ENCODE results near the gene KCNK4. TPM values are rescaled to one million over a fixed set of nuclear protein-coding genes. Genes with fewer than 3 reads are reported as not detected.

The KCNK4 gene
- total RNA-seq, 1 experiment from 2014 or later = 1.1 TPM

GRCh38 chr11:64278576-64279190 lies 12.4 kb upstream of the KCNK4 start:
- BruUV-seq (replicated peaks) = no TSS peak
- in situ Hi-C loops (cut with HindIII; ENCODE audit: low pct_unique_long_range_greater_than_20kb, low sequenced_read_pairs) = no loop called here
- no peaks in the 10 kb centered on the region for H3K9me3 ChIP-seq (ENCODE audit: control insufficient read depth, insufficient read depth, low read depth, low read length)
- ChIA-PET POLR2A (interaction anchor here (0.6 kb wide), 1 partner anchor 74 kb away, joined by 4 read pairs; no protein-coding TSS in a partner anchor), CTCF (no interaction called here)
- no peak overlapping the region for H3K27ac ChIP-seq (ENCODE audit: low read length)
- peaks cover 5% of the 10 kb centered on the region for H3K4me1 ChIP-seq (ENCODE audit: control insufficient read depth, insufficient read depth, low read length)
- intact Hi-C loops (cut with micrococcal nuclease; ENCODE audit: unreplicated experiment) = no loop called here
- TF ChIP-seq TCF7L2 (IDR thresholded peaks at IDR 0.05; ENCODE audit: low read depth, low read length) (no peak), POLR2AphosphoS5 (IDR thresholded peaks at IDR 0.05; ENCODE audit: low read depth, low read length) (no peak)
- ATAC-seq = no peak
- no peaks in the 10 kb centered on the region for H3K27me3 ChIP-seq (ENCODE audit: control insufficient read depth, insufficient read depth, low read length)
- DNase-seq (ENCODE audit: low read depth, low spot score) = no peak
- H3K4me3 ChIP-seq (ENCODE audit: low read depth in 2 of 2, low read length in 2 of 2) = no peak overlapping the region
- no peaks in the 10 kb centered on the region for H3K36me3 ChIP-seq (ENCODE audit: control insufficient read depth, insufficient read depth, low read length)

GRCh38 chr11:64281957-64282770 lies 8.9 kb upstream of the KCNK4 start:
- no TSS peak for BruUV-seq (replicated peaks)
- DNase-seq (ENCODE audit: low read depth, low spot score) (no peak), ATAC-seq (no peak)
- ChIA-PET CTCF (interaction anchor here (0.7 kb wide), 1 partner anchor 67 kb away, joined by 6 read pairs; no protein-coding TSS in a partner anchor), POLR2A (no interaction called here)
- intact Hi-C loops (cut with micrococcal nuclease; ENCODE audit: unreplicated experiment) = no loop called here
- no peak for TF ChIP-seq SIN3A (IDR thresholded peaks at IDR 0.05; ENCODE audit: borderline replicate concordance, insufficient read depth, low read depth, low read length)
- TF ChIP-seq TCF7L2 (IDR thresholded peaks at IDR 0.05; ENCODE audit: low read depth, low read length) = no peak
- TF ChIP-seq, protein P1, sequence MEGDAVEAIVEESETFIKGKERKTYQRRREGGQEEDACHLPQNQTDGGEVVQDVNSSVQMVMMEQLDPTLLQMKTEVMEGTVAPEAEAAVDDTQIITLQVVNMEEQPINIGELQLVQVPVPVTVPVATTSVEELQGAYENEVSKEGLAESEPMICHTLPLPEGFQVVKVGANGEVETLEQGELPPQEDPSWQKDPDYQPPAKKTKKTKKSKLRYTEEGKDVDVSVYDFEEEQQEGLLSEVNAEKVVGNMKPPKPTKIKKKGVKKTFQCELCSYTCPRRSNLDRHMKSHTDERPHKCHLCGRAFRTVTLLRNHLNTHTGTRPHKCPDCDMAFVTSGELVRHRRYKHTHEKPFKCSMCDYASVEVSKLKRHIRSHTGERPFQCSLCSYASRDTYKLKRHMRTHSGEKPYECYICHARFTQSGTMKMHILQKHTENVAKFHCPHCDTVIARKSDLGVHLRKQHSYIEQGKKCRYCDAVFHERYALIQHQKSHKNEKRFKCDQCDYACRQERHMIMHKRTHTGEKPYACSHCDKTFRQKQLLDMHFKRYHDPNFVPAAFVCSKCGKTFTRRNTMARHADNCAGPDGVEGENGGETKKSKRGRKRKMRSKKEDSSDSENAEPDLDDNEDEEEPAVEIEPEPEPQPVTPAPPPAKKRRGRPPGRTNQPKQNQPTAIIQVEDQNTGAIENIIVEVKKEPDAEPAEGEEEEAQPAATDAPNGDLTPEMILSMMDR (IDR thresholded peaks at IDR 0.05) = no peak
- TF ChIP-seq, protein P2, sequence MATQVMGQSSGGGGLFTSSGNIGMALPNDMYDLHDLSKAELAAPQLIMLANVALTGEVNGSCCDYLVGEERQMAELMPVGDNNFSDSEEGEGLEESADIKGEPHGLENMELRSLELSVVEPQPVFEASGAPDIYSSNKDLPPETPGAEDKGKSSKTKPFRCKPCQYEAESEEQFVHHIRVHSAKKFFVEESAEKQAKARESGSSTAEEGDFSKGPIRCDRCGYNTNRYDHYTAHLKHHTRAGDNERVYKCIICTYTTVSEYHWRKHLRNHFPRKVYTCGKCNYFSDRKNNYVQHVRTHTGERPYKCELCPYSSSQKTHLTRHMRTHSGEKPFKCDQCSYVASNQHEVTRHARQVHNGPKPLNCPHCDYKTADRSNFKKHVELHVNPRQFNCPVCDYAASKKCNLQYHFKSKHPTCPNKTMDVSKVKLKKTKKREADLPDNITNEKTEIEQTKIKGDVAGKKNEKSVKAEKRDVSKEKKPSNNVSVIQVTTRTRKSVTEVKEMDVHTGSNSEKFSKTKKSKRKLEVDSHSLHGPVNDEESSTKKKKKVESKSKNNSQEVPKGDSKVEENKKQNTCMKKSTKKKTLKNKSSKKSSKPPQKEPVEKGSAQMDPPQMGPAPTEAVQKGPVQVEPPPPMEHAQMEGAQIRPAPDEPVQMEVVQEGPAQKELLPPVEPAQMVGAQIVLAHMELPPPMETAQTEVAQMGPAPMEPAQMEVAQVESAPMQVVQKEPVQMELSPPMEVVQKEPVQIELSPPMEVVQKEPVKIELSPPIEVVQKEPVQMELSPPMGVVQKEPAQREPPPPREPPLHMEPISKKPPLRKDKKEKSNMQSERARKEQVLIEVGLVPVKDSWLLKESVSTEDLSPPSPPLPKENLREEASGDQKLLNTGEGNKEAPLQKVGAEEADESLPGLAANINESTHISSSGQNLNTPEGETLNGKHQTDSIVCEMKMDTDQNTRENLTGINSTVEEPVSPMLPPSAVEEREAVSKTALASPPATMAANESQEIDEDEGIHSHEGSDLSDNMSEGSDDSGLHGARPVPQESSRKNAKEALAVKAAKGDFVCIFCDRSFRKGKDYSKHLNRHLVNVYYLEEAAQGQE (IDR thresholded peaks at IDR 0.05; ENCODE audit: insufficient read depth in 1 of 2, low read depth in 2 of 2, low read length in 1 of 2) = no peak
- no peak for TF ChIP-seq POLR2AphosphoS5 (IDR thresholded peaks at IDR 0.05; ENCODE audit: low read depth, low read length)
- Histone ChIP-seq H3K27me3 (ENCODE audit: control insufficient read depth, insufficient read depth, low read length) (no peaks in the 10 kb centered on the region), H3K27ac (ENCODE audit: low read length) (no peak overlapping the region), H3K9me3 (ENCODE audit: control insufficient read depth, insufficient read depth, low read depth, low read length) (no peaks in the 10 kb centered on the region), H3K36me3 (ENCODE audit: control insufficient read depth, insufficient read depth, low read length) (no peaks in the 10 kb centered on the region; the same call in 1 of the 2 replicates), H3K4me3 (ENCODE audit: low read depth in 2 of 2, low read length in 2 of 2) (no peak overlapping the region), H3K4me1 (ENCODE audit: control insufficient read depth, insufficient read depth, low read length) (peaks cover 22% of the 10 kb centered on the region)
- in situ Hi-C loops (cut with HindIII; ENCODE audit: low pct_unique_long_range_greater_than_20kb, low sequenced_read_pairs) = no loop called here
